Measurements from ENCODE around the gene OVAAL.

DNA sequence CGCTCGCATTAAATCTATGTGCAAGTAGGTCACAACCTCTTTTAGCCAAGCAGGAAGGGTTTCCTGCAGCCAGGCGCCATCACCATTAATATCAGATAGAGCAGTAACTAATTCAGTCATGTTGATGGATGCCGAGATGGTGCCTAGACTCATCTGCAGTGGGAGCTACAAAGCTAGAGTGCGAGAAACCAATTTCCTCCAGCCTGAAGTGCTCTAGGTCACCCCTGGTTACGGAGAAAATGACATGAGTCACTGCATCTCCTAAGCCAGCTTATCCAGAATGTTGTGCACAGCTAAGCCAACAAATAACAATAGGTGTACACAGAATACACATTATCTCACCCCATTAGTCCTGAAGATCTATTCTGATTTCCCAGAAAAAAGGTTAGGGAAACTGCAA is 36.0 kb downstream of the OVAAL start:
- TF ChIP-seq, protein P1, sequence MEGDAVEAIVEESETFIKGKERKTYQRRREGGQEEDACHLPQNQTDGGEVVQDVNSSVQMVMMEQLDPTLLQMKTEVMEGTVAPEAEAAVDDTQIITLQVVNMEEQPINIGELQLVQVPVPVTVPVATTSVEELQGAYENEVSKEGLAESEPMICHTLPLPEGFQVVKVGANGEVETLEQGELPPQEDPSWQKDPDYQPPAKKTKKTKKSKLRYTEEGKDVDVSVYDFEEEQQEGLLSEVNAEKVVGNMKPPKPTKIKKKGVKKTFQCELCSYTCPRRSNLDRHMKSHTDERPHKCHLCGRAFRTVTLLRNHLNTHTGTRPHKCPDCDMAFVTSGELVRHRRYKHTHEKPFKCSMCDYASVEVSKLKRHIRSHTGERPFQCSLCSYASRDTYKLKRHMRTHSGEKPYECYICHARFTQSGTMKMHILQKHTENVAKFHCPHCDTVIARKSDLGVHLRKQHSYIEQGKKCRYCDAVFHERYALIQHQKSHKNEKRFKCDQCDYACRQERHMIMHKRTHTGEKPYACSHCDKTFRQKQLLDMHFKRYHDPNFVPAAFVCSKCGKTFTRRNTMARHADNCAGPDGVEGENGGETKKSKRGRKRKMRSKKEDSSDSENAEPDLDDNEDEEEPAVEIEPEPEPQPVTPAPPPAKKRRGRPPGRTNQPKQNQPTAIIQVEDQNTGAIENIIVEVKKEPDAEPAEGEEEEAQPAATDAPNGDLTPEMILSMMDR (IDR thresholded peaks at IDR 0.05): no peak
- TF ChIP-seq POLR2A (IDR thresholded peaks at IDR 0.05): no peak

Data from lower leg skin (tissue), 3 donors.